Measurements from ENCODE around the gene IGFBP5.

Gene IGFBP5

DNA sequence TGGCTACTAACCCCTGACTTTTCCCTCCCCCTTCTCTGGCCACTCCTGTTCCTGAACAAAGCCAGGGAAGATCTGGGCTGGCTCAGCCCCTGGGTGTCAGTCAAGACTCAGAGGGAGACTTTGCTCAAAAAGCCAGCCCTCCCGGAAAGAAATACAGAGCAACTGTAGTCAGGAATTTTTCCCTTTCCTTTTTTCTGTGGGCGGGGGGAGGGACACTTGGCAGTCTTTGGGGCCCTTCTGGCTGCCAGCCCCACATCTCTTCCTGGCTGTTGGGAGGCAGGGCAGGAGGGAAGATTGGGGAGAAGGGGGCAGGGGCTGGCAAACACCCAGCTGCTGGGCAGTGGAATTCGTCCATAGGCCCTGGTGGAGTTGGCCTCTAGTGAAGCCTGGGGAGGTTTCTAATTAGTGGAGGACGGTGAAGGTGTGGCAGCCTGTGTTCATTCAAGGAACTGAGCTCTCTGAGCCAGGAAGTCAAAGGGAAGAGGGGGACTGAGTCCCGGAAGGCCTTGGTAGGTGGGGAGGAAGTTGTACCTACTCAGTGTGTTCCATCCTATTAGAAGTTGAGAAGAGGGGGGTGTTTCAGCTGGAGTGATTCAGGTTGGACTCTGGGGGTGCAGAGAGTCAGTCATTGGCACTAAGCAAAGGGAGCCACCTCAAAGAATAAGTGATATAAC, 51.2 kb downstream of the IGFBP5 start:
- DNase-seq (ENCODE audit: low read depth in 2 of 2): no peak

DNA sequence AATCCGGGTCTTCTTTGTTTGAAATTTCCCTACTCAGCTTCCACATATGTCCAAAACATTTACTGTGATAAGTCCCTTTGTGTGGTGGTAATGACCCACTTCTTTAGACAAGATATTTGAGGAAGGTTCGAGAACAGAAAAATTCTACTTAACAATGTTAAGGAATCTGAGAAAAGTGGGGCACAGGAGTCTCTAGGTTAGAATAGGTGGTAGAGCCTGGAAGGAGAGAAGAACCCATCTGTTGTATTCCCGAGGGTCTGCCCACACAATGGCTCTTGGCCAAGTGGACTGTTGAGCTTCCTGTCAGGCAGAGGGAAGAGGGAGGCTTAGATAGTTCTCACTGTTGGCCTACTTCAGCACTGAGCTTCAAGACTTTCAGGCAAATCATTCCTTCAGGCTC, 57.9 kb downstream of the IGFBP5 start:
- no peak for DNase-seq (ENCODE audit: low read depth in 2 of 2)

DNA sequence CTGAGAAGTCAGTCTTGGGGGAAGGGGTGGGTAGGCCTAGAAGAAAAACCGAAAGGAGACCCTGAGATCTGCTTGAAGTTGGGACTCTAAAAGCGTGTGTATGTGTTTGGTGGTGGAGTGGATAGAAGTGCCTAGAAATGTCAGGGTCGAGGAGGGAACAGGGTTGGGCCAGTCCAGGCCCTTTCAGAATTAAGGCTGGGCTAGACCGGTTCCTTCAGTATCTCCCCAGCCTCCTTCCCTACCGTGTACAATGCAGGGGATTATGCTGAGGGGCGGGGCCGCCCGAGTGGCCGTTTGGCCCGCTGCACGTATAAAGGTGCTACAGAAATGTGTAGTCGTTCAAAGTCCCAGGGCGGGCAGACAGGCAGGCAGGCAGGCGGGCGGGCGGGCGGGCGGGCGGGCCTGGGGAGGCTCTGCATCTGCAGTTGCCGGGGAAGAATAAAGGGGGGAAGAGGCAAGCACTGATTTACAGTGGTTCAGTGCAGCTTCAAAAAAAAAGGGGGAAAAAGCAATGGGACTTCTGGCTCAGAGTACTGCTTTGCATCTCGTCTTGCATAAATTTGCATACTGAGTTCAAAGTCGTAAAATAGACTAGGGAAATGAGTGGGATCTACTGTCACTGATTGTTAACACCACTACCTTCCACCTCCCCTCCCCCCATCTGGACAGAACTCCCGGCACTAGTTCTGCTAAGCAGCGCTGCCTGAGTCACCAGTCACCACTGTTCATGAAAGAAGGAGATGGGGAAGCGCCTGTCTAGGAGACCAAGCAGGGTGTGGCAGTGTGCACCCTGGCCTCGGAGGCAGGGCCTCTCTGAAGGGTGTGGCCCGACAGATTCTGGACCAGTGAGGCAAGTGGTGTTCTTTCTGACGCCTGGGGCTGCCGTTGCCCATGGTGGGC, 58.5 kb downstream of the IGFBP5 start:
- no peak for DNase-seq (ENCODE audit: low read depth in 2 of 2)

DNA sequence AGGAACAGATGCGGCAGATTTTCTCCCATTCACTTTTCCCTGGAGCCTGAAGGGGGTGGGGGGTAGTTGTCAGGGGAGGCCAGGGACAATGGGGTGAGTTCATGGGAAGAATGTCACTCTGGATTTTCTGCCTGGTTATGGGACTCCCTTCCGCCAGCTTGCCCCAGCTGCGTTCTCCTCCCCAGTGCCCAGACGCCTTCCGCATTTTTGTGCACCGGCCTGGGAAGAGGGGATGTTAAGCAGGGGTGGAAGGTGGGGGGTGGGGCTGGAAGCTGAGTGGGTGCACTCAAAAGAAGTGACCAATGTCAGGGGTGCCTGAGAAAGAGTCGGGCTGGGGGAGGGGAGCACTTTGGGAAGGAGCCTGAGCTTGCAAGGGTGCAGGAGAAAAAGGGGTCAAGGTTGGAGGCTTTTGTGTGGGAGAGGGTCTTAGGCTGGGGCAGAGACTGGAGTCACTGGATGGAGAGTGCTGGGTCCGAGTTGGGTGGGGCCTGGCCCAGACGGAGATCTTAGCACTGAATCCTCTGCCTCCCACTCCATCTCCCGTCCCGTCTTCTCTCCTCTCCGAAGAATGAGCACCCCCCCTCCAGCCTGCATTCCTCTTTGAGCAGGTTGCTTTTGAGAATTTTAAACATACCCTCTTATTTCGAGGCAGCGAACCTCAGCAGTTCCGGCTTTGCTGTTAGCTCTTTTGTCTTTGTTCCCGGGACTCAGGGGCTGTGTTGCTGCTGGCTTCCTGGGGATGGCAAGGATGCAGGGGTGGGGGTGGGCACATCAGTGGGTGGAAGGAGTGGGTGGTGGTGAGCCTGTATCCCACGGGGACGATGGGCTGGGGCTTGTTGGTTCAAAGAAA, 59.4 kb downstream of the IGFBP5 start:
- no peak for DNase-seq (ENCODE audit: low read depth in 2 of 2)

DNA sequence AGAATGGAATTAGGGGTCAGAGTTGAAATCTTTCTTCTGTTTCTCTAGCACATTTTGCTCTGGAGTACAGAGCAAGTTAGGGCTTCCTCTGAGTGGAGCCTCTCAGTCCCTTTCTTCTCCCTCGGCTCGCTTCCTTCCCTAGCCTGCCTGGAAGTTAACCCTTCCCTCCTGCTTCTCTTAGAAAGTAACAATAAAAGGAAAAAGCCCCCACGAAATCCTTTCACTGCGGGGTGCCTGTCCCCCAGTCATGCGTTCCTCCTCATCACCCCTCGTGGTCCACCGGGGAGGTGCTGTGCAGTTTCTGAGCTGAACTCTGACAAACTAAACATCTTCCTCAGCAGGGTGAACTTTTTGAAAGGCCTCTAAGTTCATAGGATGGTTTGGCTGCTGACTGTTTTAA, 60.2 kb downstream of the IGFBP5 start:
- DNase-seq (ENCODE audit: low read depth in 2 of 2): no peak

DNA sequence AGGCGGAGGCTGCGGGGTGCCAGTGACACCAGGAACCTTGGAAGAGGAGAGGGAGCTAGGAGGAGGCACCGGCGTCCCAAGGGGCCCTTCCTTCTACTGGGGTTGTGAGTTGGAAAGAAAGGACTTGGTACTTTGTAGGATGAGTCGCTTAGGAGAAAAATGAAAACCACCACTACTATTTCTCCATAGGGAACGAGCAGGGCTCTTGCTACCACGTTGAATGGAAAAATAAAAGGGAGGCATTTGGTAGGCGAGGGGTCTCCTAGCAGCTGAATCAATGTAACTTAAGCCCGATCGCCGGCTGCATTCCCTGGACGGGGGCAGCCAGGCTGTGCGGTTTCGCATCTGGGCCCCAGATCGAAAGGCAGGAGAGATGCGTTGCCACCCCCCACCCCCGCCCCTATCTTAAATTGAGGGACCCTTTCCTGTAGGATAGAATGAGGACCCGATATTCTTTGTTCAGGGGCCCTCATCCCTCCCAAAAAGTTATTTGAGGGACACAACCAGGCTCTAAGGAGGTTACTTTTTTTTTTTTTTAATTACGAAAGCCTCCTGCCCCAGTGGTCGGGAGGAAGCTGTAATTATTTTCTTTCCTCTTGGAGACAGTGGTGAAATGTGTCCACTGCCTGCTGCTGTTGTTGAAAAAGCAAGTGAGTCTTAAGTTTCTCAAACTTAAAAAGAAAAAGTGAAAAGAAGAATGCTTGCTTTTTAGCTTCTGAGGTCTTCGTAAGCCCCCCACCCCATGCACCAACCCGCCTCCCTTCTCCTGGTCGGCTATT, 60.8 kb downstream of the IGFBP5 start:
- DNase-seq (ENCODE audit: low read depth in 2 of 2): no peak

DNA sequence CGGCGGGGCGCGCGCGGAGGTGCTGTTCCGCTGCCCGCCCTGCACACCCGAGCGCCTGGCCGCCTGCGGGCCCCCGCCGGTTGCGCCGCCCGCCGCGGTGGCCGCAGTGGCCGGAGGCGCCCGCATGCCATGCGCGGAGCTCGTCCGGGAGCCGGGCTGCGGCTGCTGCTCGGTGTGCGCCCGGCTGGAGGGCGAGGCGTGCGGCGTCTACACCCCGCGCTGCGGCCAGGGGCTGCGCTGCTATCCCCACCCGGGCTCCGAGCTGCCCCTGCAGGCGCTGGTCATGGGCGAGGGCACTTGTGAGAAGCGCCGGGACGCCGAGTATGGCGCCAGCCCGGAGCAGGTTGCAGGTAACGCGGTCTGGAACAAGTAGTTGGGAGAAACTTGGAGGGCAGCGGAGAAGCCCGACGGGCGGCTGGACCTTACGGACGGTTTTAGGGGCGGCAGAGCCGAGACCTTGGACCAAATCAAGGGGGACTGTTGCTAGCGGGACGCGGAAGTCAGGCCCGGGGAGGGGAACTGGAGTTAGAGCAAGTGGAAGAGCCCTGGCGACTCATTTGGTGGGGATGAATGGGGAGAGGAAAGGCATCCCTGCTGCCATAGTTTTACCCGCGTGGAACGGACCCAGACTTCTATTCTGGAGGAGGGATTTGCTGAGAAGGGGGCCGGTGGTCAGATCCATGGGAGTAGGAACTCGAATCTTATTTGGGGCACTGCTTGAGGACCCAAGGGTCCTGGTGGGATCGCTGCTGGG, 61.6 kb downstream of the IGFBP5 start:
- no peak for DNase-seq (ENCODE audit: low read depth in 2 of 2)

DNA sequence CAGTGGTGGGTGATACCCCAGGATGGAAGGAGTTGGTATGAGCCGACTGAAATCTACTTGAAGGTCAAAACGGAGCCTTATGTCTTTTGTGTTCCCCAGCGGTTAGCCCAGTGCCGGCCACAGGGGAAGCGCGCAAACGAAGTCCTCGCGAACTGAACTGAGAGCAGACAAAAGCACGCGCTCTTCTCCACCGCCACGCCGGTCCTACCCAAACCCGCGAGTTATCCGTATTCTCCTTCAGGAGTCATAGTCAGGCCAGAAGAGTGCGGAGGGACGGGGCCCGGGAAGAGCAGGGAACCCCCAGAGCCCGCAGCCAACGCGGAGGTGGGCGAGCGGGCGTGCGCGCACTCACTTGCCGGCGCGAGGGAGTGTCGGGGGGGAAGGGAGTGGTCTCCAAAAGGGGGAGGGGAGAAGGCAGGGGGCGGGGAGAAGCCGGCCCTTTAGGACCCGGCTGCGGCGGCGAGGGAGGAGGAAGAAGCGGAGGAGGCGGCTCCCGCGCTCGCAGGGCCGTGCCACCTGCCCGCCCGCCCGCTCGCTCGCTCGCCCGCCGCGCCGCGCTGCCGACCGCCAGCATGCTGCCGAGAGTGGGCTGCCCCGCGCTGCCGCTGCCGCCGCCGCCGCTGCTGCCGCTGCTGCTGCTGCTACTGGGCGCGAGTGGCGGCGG, 62.3 kb downstream of the IGFBP5 start, which contains the start of gene IGFBP2:
TSS of gene IGFBP2 (plus strand) at position 469 of the 664 bp plus-strand sequence. CDS start at position 573, 104 bp downstream.
- no peak for DNase-seq (ENCODE audit: low read depth in 2 of 2)

DNA sequence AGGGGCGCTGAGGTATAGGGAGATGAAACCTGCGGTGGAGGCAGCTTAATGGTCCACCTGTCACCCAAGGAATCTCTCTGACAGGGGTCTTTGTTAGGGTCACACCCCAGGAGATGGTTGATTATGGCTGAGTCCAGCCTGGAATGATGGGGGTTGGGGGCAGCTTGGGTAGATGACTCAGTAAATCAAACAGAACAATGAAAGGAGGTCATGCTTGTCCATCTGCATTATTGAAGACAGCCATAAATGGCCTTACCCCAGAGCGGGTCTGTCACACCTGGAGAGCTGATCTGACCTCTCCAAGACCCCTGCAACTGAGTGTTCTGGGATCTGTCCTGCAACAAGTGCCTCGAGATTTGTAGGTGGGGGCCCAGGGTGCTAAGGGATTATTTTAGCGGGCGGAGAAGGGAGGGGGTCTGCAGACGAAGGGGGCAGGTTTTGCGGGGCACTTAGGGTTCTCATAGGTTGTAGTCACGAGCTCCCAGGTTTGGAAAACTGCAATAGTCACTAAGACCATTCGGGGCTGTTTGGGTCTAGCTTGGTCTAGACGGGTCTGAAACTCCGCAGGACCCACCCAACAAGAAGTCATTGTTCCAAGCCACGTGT, 62.9 kb downstream of the IGFBP5 start:
- DNase-seq (ENCODE audit: low read depth in 2 of 2): no peak

DNA sequence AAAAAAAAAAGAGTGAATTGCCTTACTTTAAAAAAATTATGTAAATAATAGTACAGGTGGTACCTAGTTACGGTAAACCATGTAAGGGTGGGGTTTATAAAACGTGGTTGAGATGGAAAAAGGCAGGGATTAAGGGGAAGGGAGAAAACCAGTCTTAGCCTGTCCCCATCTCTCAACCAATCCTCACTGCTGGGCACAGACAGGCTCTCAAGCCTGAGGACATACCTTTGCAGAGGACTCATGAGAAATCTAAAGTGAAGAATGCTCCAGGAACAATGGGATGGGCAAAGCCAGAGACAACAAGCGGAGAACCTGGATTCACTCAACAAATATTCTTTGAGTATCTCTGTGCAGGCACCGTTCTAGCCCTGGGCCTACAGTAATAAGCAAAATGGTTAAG, 65.6 kb downstream of the IGFBP5 start:
- no peak for DNase-seq (ENCODE audit: low read depth in 2 of 2)

DNA sequence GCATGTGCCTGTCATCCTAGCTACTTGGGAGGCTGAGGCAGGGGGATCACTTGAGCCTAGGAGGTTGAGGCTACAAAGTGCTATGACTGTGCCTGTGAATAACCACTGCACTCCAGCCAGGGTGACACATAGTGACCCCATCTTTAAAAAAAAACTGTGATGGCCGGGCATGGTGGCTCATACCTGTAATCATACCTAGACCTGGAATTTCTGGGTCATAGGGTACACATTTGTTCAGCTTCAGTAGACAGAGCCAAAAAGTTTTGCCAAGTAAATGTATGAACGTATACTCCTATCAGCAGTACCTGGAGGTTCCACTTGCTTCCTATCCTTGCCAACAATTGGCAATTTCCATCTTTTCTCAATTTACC, 68.5 kb downstream of the IGFBP5 start:
- no peak for DNase-seq (ENCODE audit: low read depth in 2 of 2)

DNA sequence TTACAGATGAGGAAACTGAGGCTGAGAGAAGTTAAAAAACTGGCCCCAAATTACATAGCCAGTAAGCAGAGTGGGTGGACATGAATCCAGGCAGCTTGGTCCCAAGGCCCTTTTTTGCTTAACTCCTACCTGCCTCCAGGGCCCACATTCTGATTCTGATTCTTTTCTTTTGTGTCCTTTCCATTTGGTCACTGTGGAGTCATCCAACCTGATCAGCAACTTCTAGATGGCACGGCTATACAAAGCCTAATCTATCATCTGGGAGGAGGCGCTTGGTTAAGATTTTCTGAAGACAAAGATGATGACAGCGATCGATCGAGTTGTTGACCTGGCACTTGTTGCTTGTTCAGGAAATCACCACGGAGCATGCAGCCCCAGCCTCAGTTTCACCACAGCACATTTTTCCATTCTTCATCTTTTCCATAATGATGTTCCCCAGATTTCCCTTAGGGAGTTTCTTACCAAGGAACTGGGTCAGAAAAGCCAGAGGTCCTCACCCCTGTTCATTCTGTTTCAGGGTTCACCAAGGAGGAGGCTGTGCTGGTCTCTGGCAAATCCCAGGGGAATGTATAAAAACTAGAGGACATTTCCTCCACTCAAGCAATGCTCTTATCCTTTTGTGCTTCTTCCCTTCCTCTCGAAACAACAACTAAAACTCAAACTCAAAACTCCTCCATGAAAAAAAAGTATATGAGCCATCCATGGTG, 69.0 kb downstream of the IGFBP5 start:
- DNase-seq (ENCODE audit: low read depth in 2 of 2): no peak

DNA sequence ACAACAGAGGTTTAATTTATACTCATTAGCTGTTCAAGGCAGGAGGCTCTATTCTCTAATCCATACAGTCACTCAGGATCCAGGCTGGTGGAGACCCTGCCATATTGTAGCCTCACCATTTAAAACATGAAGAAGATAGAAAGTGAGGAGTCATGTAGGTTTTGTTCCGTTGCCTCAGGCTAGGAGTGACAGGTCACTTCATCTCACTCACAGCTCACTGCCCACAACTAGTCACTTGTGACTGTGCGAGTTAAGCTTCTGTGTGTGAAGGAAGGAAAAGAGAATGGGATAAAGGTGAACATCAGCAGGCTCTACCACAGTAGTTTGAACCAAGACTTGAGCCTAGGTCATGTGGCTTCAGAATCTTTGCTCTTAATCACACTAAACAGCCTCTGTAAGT, 71.1 kb downstream of the IGFBP5 start:
- no peak for DNase-seq (ENCODE audit: low read depth in 2 of 2)

DNA sequence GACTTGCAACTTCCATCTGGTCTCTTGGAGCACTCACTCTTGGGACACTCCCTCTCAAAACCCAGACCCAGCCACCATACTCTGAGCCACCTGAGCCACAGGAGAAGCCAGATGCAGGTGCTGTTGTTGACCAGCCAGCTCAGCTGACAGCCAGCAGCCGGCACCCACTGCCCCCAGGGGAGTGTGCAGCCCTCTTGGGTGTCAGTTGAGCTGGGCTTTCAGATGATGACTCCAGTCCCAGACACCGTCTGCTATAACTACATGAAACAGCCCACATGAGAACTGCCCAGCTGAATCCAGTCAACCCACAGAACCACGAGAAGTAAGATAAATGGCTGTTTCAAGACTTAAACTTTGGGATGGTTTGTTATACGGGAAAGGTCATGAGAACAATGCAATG, 72.8 kb downstream of the IGFBP5 start:
- DNase-seq (ENCODE audit: low read depth in 2 of 2): no peak
